Neural cell (in vitro differentiated cells): ENCODE results near the gene B4GALT1.

Experiments
- CTCF ChIP-seq: fragments of 450-650 bp; IDR thresholded peaks from 2 replicates; pipeline ENCODE4 v1.5.1; 2014; ENCODE audit warnings: antibody characterized with exemption, mild to moderate bottlenecking, moderate library complexity; ENCODE audit not compliant: poor library complexity, severe bottlenecking
- EP300 ChIP-seq: fragments of 450-650 bp; conservative IDR thresholded peaks from 2 replicates; pipeline ENCODE4 v1.6.1; 2014; ENCODE audit warnings: antibody characterized with exemption, mild to moderate bottlenecking, moderate library complexity; ENCODE audit not compliant: poor library complexity, severe bottlenecking
- EZH2 ChIP-seq: fragments of 200-600, 300-800 bp; shearing (Covaris generic), sonication (generic); IDR thresholded peaks from 2 replicates; pipeline ENCODE4 v1.6.1; 2014; ENCODE audit warnings: antibody characterized with exemption, low read length, borderline replicate concordance, mild to moderate bottlenecking; ENCODE audit not compliant: insufficient read depth, poor library complexity, severe bottlenecking
- MXI1 ChIP-seq: fragments of 450-650 bp; conservative IDR thresholded peaks from 2 replicates; pipeline ENCODE4 v1.6.1; 2014; ENCODE audit warnings: antibody characterized with exemption, mild to moderate bottlenecking; ENCODE audit not compliant: poor library complexity, severe bottlenecking
- POLR2AphosphoS5 ChIP-seq: IDR thresholded peaks from 2 replicates; pipeline ENCODE4 v1.6.1; 2012
- RAD21 ChIP-seq: fragments of 450-650 bp; conservative IDR thresholded peaks from 2 replicates; pipeline ENCODE4 v1.6.1; 2014; ENCODE audit warnings: antibody characterized with exemption, mild to moderate bottlenecking, moderate library complexity
- REST ChIP-seq: IDR thresholded peaks from 2 replicates; pipeline ENCODE4 v1.6.1; 2012; ENCODE audit warnings: borderline replicate concordance
- SMC3 ChIP-seq: fragments of 450-650 bp; conservative IDR thresholded peaks from 2 replicates; pipeline ENCODE4 v1.6.1; 2014; ENCODE audit warnings: antibody characterized with exemption, mild to moderate bottlenecking, moderate library complexity; ENCODE audit not compliant: poor library complexity
- TAF1 ChIP-seq: IDR thresholded peaks from 2 replicates; pipeline ENCODE4 v1.6.1; 2012; ENCODE audit warnings: low read depth

DNA sequence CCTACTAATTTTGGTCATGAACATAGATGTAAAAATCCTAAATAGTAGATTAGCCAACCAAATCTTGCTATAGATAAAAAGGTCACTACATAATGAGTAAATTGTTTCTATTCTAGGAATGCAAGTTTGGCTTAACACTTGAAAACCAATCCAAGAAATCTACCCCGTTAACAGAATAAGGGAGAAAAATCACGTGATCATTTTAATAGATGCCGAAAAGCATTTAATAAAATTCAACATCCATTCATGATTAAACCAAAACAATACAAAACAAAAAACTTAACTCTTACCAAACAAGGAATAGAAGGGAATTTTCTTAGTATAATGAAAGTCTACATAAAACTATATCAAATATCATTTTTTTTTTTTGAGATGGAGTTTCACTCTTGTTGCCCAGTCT lies 69.9 kb downstream of the B4GALT1 start:
- TF ChIP-seq EZH2 (no peak), CTCF (no peak), TAF1 (no peak), RAD21 (no peak), POLR2AphosphoS5 (no peak), MXI1 (no peak), REST (no peak), EP300 (no peak), SMC3 (no peak)
